ENCODE measurements around the gene ANXA1. TPM values are rescaled to one million over a fixed set of nuclear protein-coding genes. Genes with fewer than 3 reads are reported as not detected.
"Not testable (repeated sequence)": the region's sequence is repeated elsewhere in the genome, so short reads cannot be mapped to it uniquely, and the experiment has no call there.

Gene ANXA1
- total RNA-seq, 1 experiment from 2014 or later: 34.4 TPM

- Histone ChIP-seq H3K4me1 (no peaks in the 10 kb centered on the region), H3K36me3 (peaks cover 11% of the 10 kb centered on the region), H3K27ac (no peak overlapping the region), H3K27me3 (no peaks in the 10 kb centered on the region), H3K9me3 (replicated peaks) (no peaks in the 10 kb centered on the region), H3K4me3 (no peak overlapping the region)
- DNase-seq: no peak
These were observed 18.7 kb downstream of the ANXA1 start for GRCh38 chr9:73170185-73170957.

DNA sequence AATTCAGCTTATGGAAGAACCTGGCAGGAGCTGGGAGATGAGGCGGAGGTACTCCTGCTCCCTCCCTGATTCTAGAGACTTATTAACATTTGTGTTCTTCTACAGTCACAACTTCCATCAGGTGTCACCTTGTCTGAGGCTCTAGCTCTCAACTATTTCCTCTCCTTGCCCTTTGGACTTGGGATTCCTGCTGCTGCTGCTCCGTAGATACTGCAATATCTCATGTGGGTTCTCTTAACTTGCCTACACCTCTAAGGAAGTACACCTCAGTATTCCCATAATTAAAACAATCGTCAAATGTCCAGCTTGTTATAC is 21.2 kb downstream of the ANXA1 start:
- no peak overlapping the region for H3K27ac ChIP-seq
- H3K4me3 ChIP-seq: no peak overlapping the region
- no peak for DNase-seq
- no peaks in the 10 kb centered on the region for H3K27me3 ChIP-seq
- no peaks in the 10 kb centered on the region for H3K9me3 ChIP-seq (replicated peaks)
- peaks cover 11% of the 10 kb centered on the region for H3K36me3 ChIP-seq
- H3K4me1 ChIP-seq: peaks cover 12% of the 10 kb centered on the region

GRCh38 chr9:73173557-73174329 is 22.1 kb downstream of the ANXA1 start:
- H3K27ac ChIP-seq: no peak overlapping the region
- H3K36me3 ChIP-seq: peaks cover 11% of the 10 kb centered on the region
- no peaks in the 10 kb centered on the region for H3K9me3 ChIP-seq (replicated peaks)
- H3K4me3 ChIP-seq: no peak overlapping the region
- DNase-seq: no peak
- H3K4me1 ChIP-seq: peaks cover 12% of the 10 kb centered on the region
- no peaks in the 10 kb centered on the region for H3K27me3 ChIP-seq

- Histone ChIP-seq H3K4me3 (no peak overlapping the region), H3K27ac (no peak overlapping the region), H3K4me1 (peaks cover 14% of the 10 kb centered on the region), H3K36me3 (peaks cover 11% of the 10 kb centered on the region), H3K27me3 (no peaks in the 10 kb centered on the region), H3K9me3 (replicated peaks) (no peaks in the 10 kb centered on the region)
- no peak for DNase-seq
These were observed 22.8 kb downstream of the ANXA1 start for GRCh38 chr9:73174330-73174980.

GRCh38 chr9:73176450-73176875 is 24.8 kb downstream of the ANXA1 start:
- Histone ChIP-seq H3K36me3 (no peaks in the 10 kb centered on the region), H3K27ac (peak overlapping the region; percentile 11; the same call in 1 of the 2 replicates), H3K4me3 (no peak overlapping the region), H3K27me3 (no peaks in the 10 kb centered on the region), H3K9me3 (replicated peaks) (no peaks in the 10 kb centered on the region), H3K4me1 (peaks cover 28% of the 10 kb centered on the region)
- DNase-seq: peak; percentile 38 to 41

- Histone ChIP-seq H3K4me1 (peaks cover 28% of the 10 kb centered on the region), H3K27ac (no peak overlapping the region), H3K27me3 (no peaks in the 10 kb centered on the region), H3K9me3 (replicated peaks) (no peaks in the 10 kb centered on the region), H3K36me3 (no peaks in the 10 kb centered on the region), H3K4me3 (no peak overlapping the region)
- no peak for DNase-seq
These were observed 26.4 kb downstream of the ANXA1 start for GRCh38 chr9:73178044-73178443.

- no peak overlapping the region for H3K27ac ChIP-seq
- no peaks in the 10 kb centered on the region for H3K27me3 ChIP-seq
- DNase-seq: no peak
- no peaks in the 10 kb centered on the region for H3K9me3 ChIP-seq (replicated peaks)
- H3K36me3 ChIP-seq: no peaks in the 10 kb centered on the region
- H3K4me1 ChIP-seq: peaks cover 28% of the 10 kb centered on the region
- H3K4me3 ChIP-seq: no peak overlapping the region
These were observed 27.9 kb downstream of the ANXA1 start for GRCh38 chr9:73179589-73179988.

GRCh38 chr9:73180403-73180802 is 28.7 kb downstream of the ANXA1 start:
- Histone ChIP-seq H3K4me1 (peaks cover 28% of the 10 kb centered on the region), H3K36me3 (no peaks in the 10 kb centered on the region), H3K4me3 (no peak overlapping the region), H3K9me3 (replicated peaks) (no peaks in the 10 kb centered on the region), H3K27ac (no peak overlapping the region; the same call in 1 of the 2 replicates), H3K27me3 (no peaks in the 10 kb centered on the region)
- peak; percentile 26 to 37 for DNase-seq

DNA sequence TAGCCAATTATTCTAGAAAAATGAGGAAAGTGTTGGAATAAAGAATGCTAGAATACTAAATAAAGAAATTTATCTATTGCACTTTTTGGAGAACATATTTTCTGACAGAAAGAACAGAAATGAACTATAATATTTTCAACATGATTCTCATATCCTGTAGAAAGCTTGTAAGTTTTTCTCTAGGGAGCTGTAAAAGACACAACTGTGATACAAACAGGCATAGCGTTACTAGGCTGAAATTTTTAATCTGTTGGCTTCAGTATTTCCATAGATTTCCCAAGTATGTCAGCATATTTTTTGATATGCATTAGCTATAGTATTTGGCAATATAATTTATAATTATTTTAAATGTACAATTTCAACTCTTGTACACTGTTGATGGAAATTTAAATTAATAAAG is 31.3 kb downstream of the ANXA1 start:
- no peaks in the 10 kb centered on the region for H3K27me3 ChIP-seq
- DNase-seq: no peak
- no peak overlapping the region for H3K27ac ChIP-seq
- H3K9me3 ChIP-seq (replicated peaks): no peaks in the 10 kb centered on the region
- peaks cover 16% of the 10 kb centered on the region for H3K4me1 ChIP-seq
- H3K4me3 ChIP-seq: no peak overlapping the region
- H3K36me3 ChIP-seq: no peaks in the 10 kb centered on the region

- Histone ChIP-seq H3K4me3 (no peak overlapping the region), H3K9me3 (replicated peaks) (no peaks in the 10 kb centered on the region), H3K4me1 (peaks cover 16% of the 10 kb centered on the region), H3K36me3 (no peaks in the 10 kb centered on the region), H3K27me3 (no peaks in the 10 kb centered on the region), H3K27ac (no peak overlapping the region)
- DNase-seq: no peak
These were observed 31.8 kb downstream of the ANXA1 start for GRCh38 chr9:73183428-73183827.

DNA sequence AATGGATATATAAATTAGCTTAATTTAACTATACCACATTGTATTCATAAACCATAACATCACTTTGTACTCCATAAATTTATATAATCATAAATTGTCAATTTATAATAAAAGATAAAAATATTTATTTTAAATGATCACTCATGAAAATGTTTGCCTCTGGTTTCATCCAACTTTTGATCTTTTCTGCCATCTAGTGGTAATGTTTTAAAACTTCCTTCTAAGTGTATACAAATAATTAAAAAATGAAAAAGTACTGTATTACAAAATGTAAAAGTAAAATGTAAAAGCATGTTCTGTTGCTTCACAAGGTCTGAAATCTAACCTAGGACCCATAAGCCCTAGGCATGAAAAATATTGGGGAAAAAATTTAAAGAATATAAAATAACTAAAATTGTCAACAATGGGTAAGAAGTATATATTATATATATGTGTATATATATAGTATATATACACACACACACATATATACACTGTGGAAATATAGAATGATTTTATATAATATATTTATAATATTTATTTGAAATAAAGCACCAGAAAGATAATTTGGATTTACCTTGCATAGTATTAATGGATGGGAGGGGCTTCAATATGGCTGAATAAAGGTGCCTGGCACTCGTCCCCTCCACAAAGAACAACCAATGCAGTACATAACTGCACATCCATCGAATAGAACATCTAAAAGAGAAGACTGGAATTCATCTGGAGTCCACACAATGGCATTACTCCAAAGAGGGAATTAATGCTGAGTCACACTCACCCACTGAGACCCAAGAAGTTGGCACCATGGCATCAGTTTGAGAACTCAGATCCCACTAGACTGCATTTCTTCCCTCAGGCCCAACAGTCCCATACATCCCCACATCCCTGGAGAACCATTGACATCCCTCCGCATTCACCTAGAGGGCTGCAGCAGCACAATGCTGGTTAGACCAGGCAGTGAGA is 32.5 kb downstream of the ANXA1 start:
- Histone ChIP-seq H3K27ac (no peak overlapping the region), H3K9me3 (replicated peaks) (no peaks in the 10 kb centered on the region)
- DNase-seq: peak in 1 of 2 experiments; percentile 61

GRCh38 chr9:73191109-73191508 is 39.4 kb downstream of the ANXA1 start:
- not testable (repeated sequence) for H3K27ac ChIP-seq; H3K36me3 ChIP-seq; H3K9me3 ChIP-seq (replicated peaks); DNase-seq; H3K4me3 ChIP-seq; H3K4me1 ChIP-seq; H3K27me3 ChIP-seq

More for the DNA sequence above, 32.5 kb downstream of the ANXA1 start:
- no peak overlapping the region for H3K4me3 ChIP-seq
- H3K27me3 ChIP-seq: no peaks in the 10 kb centered on the region
- no peaks in the 10 kb centered on the region for H3K36me3 ChIP-seq
- peaks cover 16% of the 10 kb centered on the region for H3K4me1 ChIP-seq

DNA sequence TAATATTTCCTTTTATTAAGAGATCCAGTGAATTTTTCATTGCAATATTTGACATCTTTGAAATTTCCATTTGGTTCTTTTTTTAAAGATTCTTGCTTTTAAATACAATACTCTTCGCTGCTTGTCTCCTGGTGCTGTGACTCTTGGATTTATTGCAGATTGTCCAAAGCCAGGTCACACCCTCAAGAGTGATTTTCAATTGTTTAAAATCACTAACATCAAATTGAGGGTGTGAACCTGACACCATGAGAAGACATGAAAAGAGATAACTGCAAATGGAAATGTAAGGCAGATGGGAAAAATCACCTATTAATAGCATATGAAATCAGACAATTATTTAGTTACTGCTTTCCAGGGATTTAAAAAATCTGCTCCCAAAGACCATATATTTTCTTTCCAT is 42.6 kb downstream of the ANXA1 start:
- Histone ChIP-seq H3K27me3 (0 out of 2 replicates have a peak, but pooled peaks cover 3% of the 10 kb centered on the region), H3K36me3 (no peaks in the 10 kb centered on the region), H3K27ac (no peak overlapping the region), H3K4me1 (no peaks in the 10 kb centered on the region), H3K9me3 (replicated peaks) (no peaks in the 10 kb centered on the region), H3K4me3 (no peak overlapping the region)
- DNase-seq: no peak

DNA sequence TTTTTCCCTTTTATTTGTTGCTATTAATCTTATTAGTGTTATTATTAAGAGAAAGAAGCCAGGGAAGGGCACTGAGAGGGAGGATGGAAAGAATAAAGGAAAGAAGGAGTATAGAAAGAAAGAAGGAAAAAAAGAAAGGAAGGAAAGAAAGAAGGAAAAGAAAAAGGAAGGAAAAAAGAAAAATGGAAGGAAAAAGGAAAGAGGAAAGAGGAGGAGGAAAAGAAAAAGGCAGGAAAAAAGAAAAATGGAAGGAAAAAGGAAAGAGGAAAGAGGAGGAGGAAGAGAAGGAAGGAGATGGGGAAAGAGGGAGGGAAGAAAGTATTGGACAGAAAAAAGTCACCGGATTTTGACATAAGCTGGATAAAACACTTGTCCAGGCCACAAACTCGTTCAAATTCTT is 47.8 kb downstream of the ANXA1 start:
- Histone ChIP-seq H3K9me3 (replicated peaks) (no peaks in the 10 kb centered on the region), H3K4me3 (no peak overlapping the region), H3K27me3 (0 out of 2 replicates have a peak, but pooled peaks cover 7% of the 10 kb centered on the region), H3K27ac (no peak overlapping the region), H3K36me3 (no peaks in the 10 kb centered on the region), H3K4me1 (no peaks in the 10 kb centered on the region)
- no peak for DNase-seq

Data from SJCRH30 (cell line).